ENCODE measurements around the gene SNX13.
"Not testable (repeated sequence)": the region's sequence is repeated elsewhere in the genome, so short reads cannot be mapped to it uniquely, and the experiment has no call there.

SNX13 gene

GRCh38 chr7:17909310-17909709, 31.0 kb downstream of the SNX13 start:
- not testable (repeated sequence) for DNase-seq

- no peak for DNase-seq
Measured at GRCh38 chr7:17907014-17907413, 33.3 kb downstream of the SNX13 start.

- DNase-seq: no peak
Measured at GRCh38 chr7:17903337-17903736, 37.0 kb downstream of the SNX13 start.

- no peak for DNase-seq
Measured at GRCh38 chr7:17902599-17902998, 37.7 kb downstream of the SNX13 start.

- DNase-seq: no peak
Measured at GRCh38 chr7:17900464-17900863, 39.8 kb downstream of the SNX13 start.

- DNase-seq: no peak
Measured at GRCh38 chr7:17898111-17898510, 42.2 kb downstream of the SNX13 start.

- no peak for DNase-seq
Measured at GRCh38 chr7:17887286-17887685, 53.0 kb downstream of the SNX13 start.

- DNase-seq: no peak
Measured at GRCh38 chr7:17882685-17883084, 57.6 kb downstream of the SNX13 start.

GRCh38 chr7:17879075-17879661, 61.1 kb downstream of the SNX13 start:
- DNase-seq: no peak

- DNase-seq: no peak
Measured at GRCh38 chr7:17878627-17879026, 61.7 kb downstream of the SNX13 start.

- DNase-seq: no peak
Measured at GRCh38 chr7:17871815-17872533, 68.3 kb downstream of the SNX13 start.

- no peak for DNase-seq
Measured at GRCh38 chr7:17870406-17870805, 69.9 kb downstream of the SNX13 start.

- DNase-seq: no peak
Measured at GRCh38 chr7:17863809-17864143, 76.5 kb downstream of the SNX13 start.

- no peak for DNase-seq
Measured at GRCh38 chr7:17863095-17863808, 77.0 kb downstream of the SNX13 start.

- no peak for DNase-seq
Measured at GRCh38 chr7:17856251-17856650, 84.0 kb downstream of the SNX13 start.

GRCh38 chr7:17855202-17855601, 85.1 kb downstream of the SNX13 start:
- no peak for DNase-seq

GRCh38 chr7:17854261-17855047, 85.8 kb downstream of the SNX13 start:
- no peak for DNase-seq

- no peak for DNase-seq
Measured at GRCh38 chr7:17852361-17852760, 87.9 kb downstream of the SNX13 start.

- DNase-seq: no peak
Measured at GRCh38 chr7:17849504-17849903, 90.8 kb downstream of the SNX13 start.

GRCh38 chr7:17848516-17848915, 91.8 kb downstream of the SNX13 start:
- DNase-seq: no peak

- DNase-seq: no peak
Measured at GRCh38 chr7:17846935-17847334, 93.4 kb downstream of the SNX13 start.

- no peak for DNase-seq
Measured at GRCh38 chr7:17845197-17845547, 95.1 kb downstream of the SNX13 start.

- no peak for DNase-seq
Measured at GRCh38 chr7:17844514-17845196, 95.6 kb downstream of the SNX13 start.
